HTERT RPE-1 (cell line): ENCODE measurements around the gene C1R.
"Not testable (repeated sequence)": the region's sequence is repeated elsewhere in the genome, so short reads cannot be mapped to it uniquely, and the experiment has no call there.

Experiments used
- in situ Hi-C: fragments of 300-500 bp; cut with MboI; formaldehyde crosslinking; loops from 4 replicates; pipeline ENCODE4 v1.14.3; 2020; ENCODE audit warnings: low sequenced_read_pairs

C1R gene

GRCh38 chr12:7121324-7121723 is 29.1 kb upstream of the C1R start:
- in situ Hi-C loops, result no loop called here

GRCh38 chr12:7120166-7120565 is 27.9 kb upstream of the C1R start:
- in situ Hi-C loops, result no loop called here

- in situ Hi-C loops, result no loop called here
Observed at GRCh38 chr12:7118881-7119280, 26.6 kb upstream of the C1R start.

GRCh38 chr12:7117670-7118069 is 25.4 kb upstream of the C1R start:
- in situ Hi-C loops, result no loop called here

GRCh38 chr12:7116916-7117315 is 24.7 kb upstream of the C1R start:
- in situ Hi-C loops, result no loop called here

- in situ Hi-C loops, result no loop called here
Observed at GRCh38 chr12:7116196-7116595, 24.0 kb upstream of the C1R start.

- in situ Hi-C loops, result no loop called here
Observed at GRCh38 chr12:7114851-7115250, 22.6 kb upstream of the C1R start.

GRCh38 chr12:7114008-7114407 is 21.8 kb upstream of the C1R start:
- in situ Hi-C loops, result no loop called here

- in situ Hi-C loops, result no loop called here
Observed at GRCh38 chr12:7113389-7113871, 21.2 kb upstream of the C1R start.

- in situ Hi-C loops, result no loop called here
Observed at GRCh38 chr12:7112041-7112440, 19.8 kb upstream of the C1R start.

- in situ Hi-C loops, result no loop called here
Observed at GRCh38 chr12:7110661-7111060, 18.4 kb upstream of the C1R start.

GRCh38 chr12:7109572-7109920 is 17.3 kb upstream of the C1R start:
- in situ Hi-C loops, result no loop called here

GRCh38 chr12:7108796-7109571 is 16.7 kb upstream of the C1R start, which contains the start of gene C1RL:
Gene C1RL, minus strand, starts transcription at chr12:7109214. Its CDS starts 34 bp downstream, at chr12:7109180.
- in situ Hi-C loops, result no loop called here

GRCh38 chr12:7108003-7108795 is 16.0 kb upstream of the C1R start:
- in situ Hi-C loops, result no loop called here

- in situ Hi-C loops, result no loop called here
Observed at GRCh38 chr12:7107636-7108002, 15.4 kb upstream of the C1R start.

- in situ Hi-C loops, result not testable (repeated sequence)
Observed at GRCh38 chr12:7107181-7107580, 14.9 kb upstream of the C1R start.

GRCh38 chr12:7106082-7106481 is 13.8 kb upstream of the C1R start:
- in situ Hi-C loops, result no loop called here

GRCh38 chr12:7103837-7104584 is 11.8 kb upstream of the C1R start:
- in situ Hi-C loops, result no loop called here

- in situ Hi-C loops, result no loop called here
Observed at GRCh38 chr12:7102582-7102981, 10.3 kb upstream of the C1R start.

GRCh38 chr12:7101694-7102131 is 9.5 kb upstream of the C1R start:
- in situ Hi-C loops, result no loop called here

- in situ Hi-C loops, result no loop called here
Observed at GRCh38 chr12:7101047-7101693, 8.9 kb upstream of the C1R start.
